Astrocyte (in vitro differentiated cells and primary cell): Measurements from ENCODE around the gene BICD1. TPM values are rescaled to one million over a fixed set of nuclear protein-coding genes. Genes with fewer than 3 reads are reported as not detected.
A peak's percentile ranks its signal among the peaks of the same experiment; 100 is the strongest.

ENCODE experiments used
- DNase-seq: peaks from one replicate; pipeline ENCODE4 v3.0.0-alpha.2; 2010; ENCODE audit warnings: low read depth
- FAIRE-seq: peaks from 2 replicates; lab custom pipeline; 2011; peaks lifted over from hg19 to GRCh38; lab: Jason Lieb, UNC
- H2AFZ ChIP-seq: 2 replicates; pipeline ENCODE4 v1.6.0; 2012; ENCODE audit warnings: low read depth, low read length, inconsistent platforms
- H3K27ac ChIP-seq: 2 replicates; pipeline ENCODE4 v1.5.1; 2011; ENCODE audit warnings: low read depth, low read length, inconsistent platforms
- H3K27me3 ChIP-seq: 2 replicates; pipeline ENCODE4 v1.6.0; 2011; ENCODE audit warnings: low read length, inconsistent platforms; ENCODE audit not compliant: insufficient read depth
- H3K36me3 ChIP-seq: 2 replicates; pipeline ENCODE4 v1.5.1; 2011; ENCODE audit warnings: low read length, inconsistent platforms; ENCODE audit not compliant: insufficient read depth
- H3K4me1 ChIP-seq: 2 replicates; pipeline ENCODE4 v1.5.1; 2011; ENCODE audit warnings: low read length, inconsistent platforms; ENCODE audit not compliant: insufficient read depth
- H3K4me2 ChIP-seq: 2 replicates; pipeline ENCODE4 v1.6.0; 2012; ENCODE audit warnings: low read length, inconsistent platforms
- H3K4me3 ChIP-seq: 2 replicates; pipeline ENCODE4 v1.5.1; 2011; ENCODE audit warnings: low read depth, mild to moderate bottlenecking, low read length, inconsistent platforms; ENCODE audit not compliant: insufficient read depth
- H3K79me2 ChIP-seq: 2 replicates; pipeline ENCODE4 v1.6.0; 2012; ENCODE audit warnings: mild to moderate bottlenecking, low read length, inconsistent platforms; ENCODE audit not compliant: insufficient read depth
- H3K9ac ChIP-seq: 2 replicates; pipeline ENCODE4 v1.6.0; 2012; ENCODE audit warnings: mild to moderate bottlenecking, low read length, inconsistent platforms
- H3K9me3 ChIP-seq: 2 replicates; pipeline ENCODE4 v1.5.1; 2012; ENCODE audit warnings: low read depth, mild to moderate bottlenecking, low read length, inconsistent platforms; ENCODE audit not compliant: insufficient read depth
- H4K20me1 ChIP-seq: 2 replicates; pipeline ENCODE4 v1.6.0; 2012; ENCODE audit warnings: low read length, inconsistent platforms; ENCODE audit not compliant: insufficient read depth
- H3K27ac Mint-ChIP-seq: one replicate; pipeline ENCODE4 v1.8.0; 2021; ENCODE audit warnings: mild to moderate bottlenecking, mixed read lengths; ENCODE audit not compliant: unreplicated experiment
- H3K27me3 Mint-ChIP-seq: one replicate; pipeline ENCODE4 v1.8.0; 2021; ENCODE audit warnings: low read depth, mixed read lengths; ENCODE audit not compliant: unreplicated experiment
- H3K36me3 Mint-ChIP-seq: one replicate; pipeline ENCODE4 v1.8.0; 2021; ENCODE audit warnings: low read depth, mixed read lengths; ENCODE audit not compliant: unreplicated experiment
- H3K4me1 Mint-ChIP-seq: one replicate; pipeline ENCODE4 v1.8.0; 2021; ENCODE audit warnings: low read depth, mixed read lengths; ENCODE audit not compliant: unreplicated experiment
- H3K4me3 Mint-ChIP-seq: one replicate; pipeline ENCODE4 v1.8.0; 2021; ENCODE audit warnings: mild to moderate bottlenecking, moderate library complexity, mixed read lengths; ENCODE audit not compliant: unreplicated experiment
- H3K9me3 Mint-ChIP-seq: one replicate; pipeline ENCODE4 v1.8.0; 2021; ENCODE audit warnings: mild to moderate bottlenecking, mixed read lengths; ENCODE audit not compliant: unreplicated experiment
- EZH2 ChIP-seq: IDR thresholded peaks from 2 replicates; pipeline ENCODE4 v1.6.1; 2012; ENCODE audit warnings: mild to moderate bottlenecking, low read length, inconsistent platforms; ENCODE audit not compliant: insufficient read depth
- total RNA-seq: library from RNA; stranded (reverse); gene quantifications from 2 replicates; pipeline ENCODE4 v1.2.1, GENCODE V29; 2021
- TF ChIP-seq, protein P1 (sequence below): IDR thresholded peaks from 2 replicates; pipeline ENCODE4 v1.5.1; 2011; ENCODE audit warnings: low read depth, mild to moderate bottlenecking, inconsistent platforms, low read length, moderate library complexity; ENCODE audit not compliant: insufficient read depth

BICD1 gene
- total RNA-seq, 1 donor from 2014 or later, result 28.7 TPM

DNA sequence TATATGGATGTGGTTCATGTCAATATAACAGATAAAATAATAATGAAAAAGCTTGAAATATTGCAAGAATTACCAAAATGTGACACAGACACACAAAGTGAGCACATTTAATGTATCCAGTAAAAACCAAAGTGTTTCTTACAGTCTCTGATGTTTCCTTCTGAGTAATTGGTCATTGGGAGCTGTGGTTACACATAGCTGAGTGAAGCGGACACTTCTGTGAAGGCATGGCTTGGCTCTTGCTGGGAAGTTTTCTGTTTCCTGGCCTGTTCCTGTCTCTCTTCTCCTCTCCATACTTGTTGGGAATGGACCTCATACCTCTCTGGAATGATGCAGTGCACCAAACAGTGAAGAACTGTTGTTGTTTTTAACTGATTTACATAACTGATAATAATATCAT is 117.3 kb downstream of the BICD1 start:
- TF ChIP-seq, protein P1, sequence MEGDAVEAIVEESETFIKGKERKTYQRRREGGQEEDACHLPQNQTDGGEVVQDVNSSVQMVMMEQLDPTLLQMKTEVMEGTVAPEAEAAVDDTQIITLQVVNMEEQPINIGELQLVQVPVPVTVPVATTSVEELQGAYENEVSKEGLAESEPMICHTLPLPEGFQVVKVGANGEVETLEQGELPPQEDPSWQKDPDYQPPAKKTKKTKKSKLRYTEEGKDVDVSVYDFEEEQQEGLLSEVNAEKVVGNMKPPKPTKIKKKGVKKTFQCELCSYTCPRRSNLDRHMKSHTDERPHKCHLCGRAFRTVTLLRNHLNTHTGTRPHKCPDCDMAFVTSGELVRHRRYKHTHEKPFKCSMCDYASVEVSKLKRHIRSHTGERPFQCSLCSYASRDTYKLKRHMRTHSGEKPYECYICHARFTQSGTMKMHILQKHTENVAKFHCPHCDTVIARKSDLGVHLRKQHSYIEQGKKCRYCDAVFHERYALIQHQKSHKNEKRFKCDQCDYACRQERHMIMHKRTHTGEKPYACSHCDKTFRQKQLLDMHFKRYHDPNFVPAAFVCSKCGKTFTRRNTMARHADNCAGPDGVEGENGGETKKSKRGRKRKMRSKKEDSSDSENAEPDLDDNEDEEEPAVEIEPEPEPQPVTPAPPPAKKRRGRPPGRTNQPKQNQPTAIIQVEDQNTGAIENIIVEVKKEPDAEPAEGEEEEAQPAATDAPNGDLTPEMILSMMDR, result no peak
- no peak for TF ChIP-seq EZH2
- no peak overlapping the region for H3K4me3 ChIP-seq
- Mint-ChIP-seq H3K4me1 (peaks cover 5% of the 10 kb centered on the region), H3K9me3 (peaks cover 2% of the 10 kb centered on the region), H3K27ac (peak overlapping the region; percentile 23), H3K36me3 (peaks cover 2% of the 10 kb centered on the region), H3K27me3 (no peaks in the 10 kb centered on the region), H3K4me3 (no peak overlapping the region)
- no peak overlapping the region for H3K27ac ChIP-seq
- DNase-seq (peak; percentile 61), FAIRE-seq (peak; percentile 26)
- H3K9ac ChIP-seq, result no peak overlapping the region
- H3K36me3 ChIP-seq, result peaks cover 4% of the 10 kb centered on the region
- no peak overlapping the region for H2AFZ ChIP-seq
- no peaks in the 10 kb centered on the region for H3K9me3 ChIP-seq
- H3K27me3 ChIP-seq, result no peaks in the 10 kb centered on the region
- peaks cover 26% of the 10 kb centered on the region for H4K20me1 ChIP-seq
- no peak overlapping the region for H3K4me2 ChIP-seq
- peaks cover 46% of the 10 kb centered on the region for H3K79me2 ChIP-seq
- no peaks in the 10 kb centered on the region for H3K4me1 ChIP-seq

DNA sequence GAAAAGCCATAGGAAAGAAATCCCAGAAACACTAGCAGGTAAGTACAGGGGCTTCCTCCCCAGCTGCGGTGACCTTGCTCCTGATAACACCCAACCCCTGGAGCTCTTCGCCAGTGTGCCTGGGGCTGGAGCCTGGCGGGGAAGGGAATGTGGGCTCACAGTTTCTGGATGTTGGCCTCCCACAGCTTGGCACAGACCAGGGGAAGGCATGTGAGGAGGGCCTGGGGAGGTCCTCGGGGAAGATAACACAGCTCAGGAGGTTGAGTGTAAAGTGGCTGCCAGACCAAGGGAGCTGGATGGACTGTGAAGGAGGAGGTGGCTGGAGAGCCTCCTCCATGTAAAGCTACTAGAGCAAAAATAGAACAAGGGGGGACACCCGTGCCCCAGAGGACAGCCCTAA is 120.1 kb downstream of the BICD1 start:
- Histone ChIP-seq H3K4me2 (no peak overlapping the region), H4K20me1 (peaks cover 43% of the 10 kb centered on the region), H2AFZ (no peak overlapping the region), H3K27ac (no peak overlapping the region), H3K9ac (no peak overlapping the region), H3K9me3 (no peaks in the 10 kb centered on the region), H3K36me3 (peaks cover 4% of the 10 kb centered on the region), H3K27me3 (no peaks in the 10 kb centered on the region), H3K4me3 (no peak overlapping the region), H3K79me2 (peaks cover 54% of the 10 kb centered on the region), H3K4me1 (no peaks in the 10 kb centered on the region)
- TF ChIP-seq, protein P1, result no peak
- no peak for TF ChIP-seq EZH2
- peaks cover 5% of the 10 kb centered on the region for H3K4me1 Mint-ChIP-seq
- no peak overlapping the region for H3K4me3 Mint-ChIP-seq
- H3K27me3 Mint-ChIP-seq, result no peaks in the 10 kb centered on the region
- FAIRE-seq (no peak), DNase-seq (no peak)
- peaks cover 2% of the 10 kb centered on the region for H3K9me3 Mint-ChIP-seq
- no peak overlapping the region for H3K27ac Mint-ChIP-seq
- H3K36me3 Mint-ChIP-seq, result no peaks in the 10 kb centered on the region

DNA sequence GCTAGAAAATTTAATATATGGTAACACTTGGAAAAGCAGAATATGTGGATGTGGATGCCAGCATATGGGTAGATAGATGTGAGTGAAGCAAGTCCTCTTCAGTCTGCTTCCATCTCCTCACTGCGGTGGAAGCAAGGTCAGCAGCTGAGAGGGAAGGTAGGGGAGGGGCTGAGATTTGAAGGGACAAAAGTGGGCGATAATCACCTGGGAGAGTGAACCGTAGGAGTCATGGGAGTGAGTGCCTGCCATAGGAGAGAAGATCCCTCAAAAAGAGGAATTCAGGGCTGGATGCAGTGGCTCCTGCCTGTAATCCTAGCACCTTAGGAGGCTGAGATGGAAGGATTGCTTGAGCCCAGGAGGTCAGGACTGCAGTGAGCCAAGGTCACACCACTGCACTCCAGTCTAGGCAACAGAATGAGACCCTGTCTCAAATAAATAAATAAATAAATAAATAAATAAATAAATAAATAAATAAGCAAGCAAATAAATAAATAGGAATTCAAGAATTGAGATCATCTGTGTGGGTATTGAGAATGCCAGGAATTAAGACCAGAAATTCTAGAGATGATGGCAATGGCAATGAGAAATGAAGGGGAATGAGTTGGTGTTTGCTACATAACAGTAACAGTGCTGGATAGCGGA is 123.4 kb downstream of the BICD1 start:
- DNase-seq (no peak), FAIRE-seq (no peak)
- H3K27me3 ChIP-seq, result no peaks in the 10 kb centered on the region
- Mint-ChIP-seq H3K4me3 (no peak overlapping the region), H3K27ac (no peak overlapping the region), H3K27me3 (no peaks in the 10 kb centered on the region), H3K9me3 (peaks cover 2% of the 10 kb centered on the region), H3K36me3 (no peaks in the 10 kb centered on the region), H3K4me1 (no peaks in the 10 kb centered on the region)
- H3K4me1 ChIP-seq, result no peaks in the 10 kb centered on the region
- peaks cover 45% of the 10 kb centered on the region for H3K79me2 ChIP-seq
- H3K9ac ChIP-seq, result no peak overlapping the region
- no peak overlapping the region for H3K4me3 ChIP-seq
- no peak for TF ChIP-seq EZH2
- TF ChIP-seq, protein P1, result no peak
- H3K9me3 ChIP-seq, result no peaks in the 10 kb centered on the region
- no peak overlapping the region for H3K4me2 ChIP-seq
- H3K27ac ChIP-seq, result no peak overlapping the region
- no peak overlapping the region for H2AFZ ChIP-seq
- H4K20me1 ChIP-seq, result peaks cover 59% of the 10 kb centered on the region
- peaks cover 4% of the 10 kb centered on the region for H3K36me3 ChIP-seq
